ENCODE data around the gene ZPBP. TPM values are rescaled to one million over a fixed set of nuclear protein-coding genes. Genes with fewer than 3 reads are reported as not detected.
A peak's percentile ranks its signal among the peaks of the same experiment; 100 is the strongest.

ZPBP gene
- not detected for polyA plus RNA-seq

- H3K27ac Mint-ChIP-seq, result peak within 1 kb of the TSS in 2 of 3 donors; percentile 21 to 85
- no peaks in the 10 kb centered on the region for H3K9me3 Mint-ChIP-seq
- H3K36me3 Mint-ChIP-seq, result no peaks in the 10 kb centered on the region
- peaks cover 6 to 8% (median 6%) of the 10 kb centered on the region in 3 donors for H3K4me1 Mint-ChIP-seq
- no peaks in the 10 kb centered on the region for H3K27me3 Mint-ChIP-seq
- H3K4me3 Mint-ChIP-seq, result peak within 1 kb of the TSS; percentile 80 to 92 (median 89)
Observed at GRCh38 chr7:50092579-50093491, at the start of gene ZPBP. Gene ZPBP, minus strand, starts transcription at chr7:50093246. Its CDS starts 52 bp downstream, at chr7:50093194.

DNA sequence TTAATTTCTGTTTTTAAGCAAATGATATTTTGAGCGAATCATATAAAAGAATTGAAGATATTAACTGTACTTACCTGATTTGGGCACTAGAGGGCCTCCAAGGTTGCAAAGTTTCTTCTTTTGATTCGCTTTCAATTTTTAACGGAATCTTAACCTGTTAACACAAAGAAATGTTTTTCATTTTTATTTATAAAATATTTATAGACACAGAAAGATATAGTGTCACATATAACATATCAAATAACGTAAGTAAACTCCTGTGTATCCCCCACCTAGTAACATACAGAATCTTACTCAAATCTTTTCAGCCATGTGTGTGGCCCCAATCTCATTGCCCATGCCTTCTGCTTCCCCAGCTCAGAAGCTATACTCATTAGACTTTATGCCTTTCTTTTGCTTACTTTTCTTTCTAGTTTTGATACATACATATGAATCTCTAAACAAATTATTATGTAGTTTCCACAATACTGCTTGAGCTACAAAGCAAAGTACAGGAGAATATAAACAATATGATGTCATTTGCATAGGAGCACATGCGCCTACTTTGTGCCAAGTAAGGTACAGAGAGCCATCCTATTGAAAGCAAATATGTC lies 49.5 kb upstream of the ZPBP start:
- peak overlapping the region in 2 of 3 donors; percentile 23 to 59 for H3K27ac Mint-ChIP-seq
- no peaks in the 10 kb centered on the region for H3K27me3 Mint-ChIP-seq
- H3K9me3 Mint-ChIP-seq, result peaks cover 0 to 3% (median 3%) of the 10 kb centered on the region in 3 donors
- H3K36me3 Mint-ChIP-seq, result peaks cover 2% of the 10 kb centered on the region
- H3K4me1 Mint-ChIP-seq, result peaks cover 27 to 33% (median 31%) of the 10 kb centered on the region in 3 donors
- peak overlapping the region; percentile 8 to 87 (median 51) for H3K4me3 Mint-ChIP-seq

DNA sequence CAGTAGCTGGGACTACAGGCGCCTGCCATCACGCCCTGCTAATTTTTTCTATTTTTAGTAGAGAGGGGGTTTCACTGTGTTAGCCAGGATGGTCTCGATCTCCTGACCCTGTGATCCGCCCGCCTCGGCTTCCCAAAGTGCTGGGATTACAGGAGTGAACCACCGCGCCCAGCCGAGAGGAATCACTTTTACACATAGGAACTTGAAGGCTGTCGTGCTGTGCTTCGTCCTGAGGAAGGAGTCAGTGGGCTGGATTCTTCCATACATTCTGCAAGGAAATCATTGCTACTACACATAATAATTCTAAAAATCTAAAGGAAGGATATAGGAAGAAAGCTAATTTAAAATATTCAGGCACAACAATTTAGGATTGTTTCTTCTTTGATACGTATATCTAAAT lies 48.8 kb upstream of the ZPBP start:
- H3K9me3 Mint-ChIP-seq, result peaks cover 0 to 3% (median 3%) of the 10 kb centered on the region in 3 donors
- H3K27me3 Mint-ChIP-seq, result no peaks in the 10 kb centered on the region
- peaks cover 2% of the 10 kb centered on the region for H3K36me3 Mint-ChIP-seq
- H3K4me3 Mint-ChIP-seq, result peak overlapping the region in 1 of 4 donors; percentile 75
- H3K4me1 Mint-ChIP-seq, result peaks cover 25 to 27% (median 27%) of the 10 kb centered on the region in 3 donors
- no peak overlapping the region for H3K27ac Mint-ChIP-seq

- Mint-ChIP-seq H3K36me3 (peaks cover 2% of the 10 kb centered on the region), H3K9me3 (peaks cover 0 to 3% (median 3%) of the 10 kb centered on the region in 3 donors), H3K4me3 (no peak overlapping the region), H3K27ac (peak overlapping the region in 1 of 3 donors; percentile 34), H3K27me3 (no peaks in the 10 kb centered on the region), H3K4me1 (peaks cover 18 to 23% (median 20%) of the 10 kb centered on the region in 3 donors)
Observed at GRCh38 chr7:50141131-50141530, 48.1 kb upstream of the ZPBP start.

GRCh38 chr7:50140688-50141087 lies 47.6 kb upstream of the ZPBP start:
- Mint-ChIP-seq H3K27me3 (no peaks in the 10 kb centered on the region), H3K27ac (no peak overlapping the region), H3K36me3 (peaks cover 2% of the 10 kb centered on the region), H3K9me3 (peaks cover 0 to 3% (median 3%) of the 10 kb centered on the region in 3 donors), H3K4me3 (no peak overlapping the region), H3K4me1 (peaks cover 14 to 18% (median 15%) of the 10 kb centered on the region in 3 donors)

DNA sequence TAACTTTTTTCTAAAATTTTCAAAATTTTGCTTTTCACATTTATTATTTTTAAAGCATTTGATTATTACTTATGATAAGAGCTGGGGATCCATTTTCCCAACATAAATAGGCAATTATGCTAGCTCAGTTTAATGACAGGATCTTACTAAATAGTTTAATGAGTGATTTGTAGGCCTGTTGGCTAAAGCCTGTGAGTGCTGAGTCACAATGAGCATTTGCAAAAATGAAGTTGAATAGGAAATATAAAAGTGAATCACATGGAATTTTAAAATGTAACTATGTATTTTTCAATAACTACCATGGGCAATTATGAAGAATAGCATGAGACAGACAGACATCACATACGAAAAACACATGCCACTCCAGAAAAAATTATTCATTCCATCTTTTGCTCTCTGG lies 45.1 kb upstream of the ZPBP start:
- no peak overlapping the region for H3K4me3 Mint-ChIP-seq
- H3K27me3 Mint-ChIP-seq, result no peaks in the 10 kb centered on the region
- peaks cover 2% of the 10 kb centered on the region for H3K36me3 Mint-ChIP-seq
- peaks cover 7 to 13% (median 8%) of the 10 kb centered on the region in 3 donors for H3K4me1 Mint-ChIP-seq
- no peak overlapping the region for H3K27ac Mint-ChIP-seq
- peaks cover 0 to 3% (median 3%) of the 10 kb centered on the region in 3 donors for H3K9me3 Mint-ChIP-seq

DNA sequence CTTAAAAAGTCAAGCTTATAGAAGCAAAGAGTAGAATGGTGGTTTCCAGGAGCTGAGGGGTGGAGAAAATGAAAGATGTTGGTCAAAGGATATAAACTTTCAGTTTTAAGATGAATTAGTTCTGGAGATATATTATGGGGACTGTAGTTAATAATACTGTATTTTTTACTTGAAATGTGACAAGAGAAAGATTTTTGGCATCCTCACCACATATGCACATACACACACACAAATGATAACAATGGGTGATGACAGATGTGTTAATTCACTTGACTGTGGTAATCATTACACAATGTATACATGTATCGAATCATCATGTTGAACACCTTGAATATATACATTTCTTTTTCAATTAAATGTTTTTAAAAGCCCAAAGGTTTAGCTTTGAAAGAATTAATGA lies 32.7 kb upstream of the ZPBP start:
- Mint-ChIP-seq H3K4me1 (peaks cover 6 to 8% (median 6%) of the 10 kb centered on the region in 3 donors), H3K36me3 (no peaks in the 10 kb centered on the region), H3K27me3 (no peaks in the 10 kb centered on the region), H3K4me3 (no peak overlapping the region), H3K27ac (no peak overlapping the region), H3K9me3 (peaks cover 0 to 2% (median 0%) of the 10 kb centered on the region in 3 donors)

DNA sequence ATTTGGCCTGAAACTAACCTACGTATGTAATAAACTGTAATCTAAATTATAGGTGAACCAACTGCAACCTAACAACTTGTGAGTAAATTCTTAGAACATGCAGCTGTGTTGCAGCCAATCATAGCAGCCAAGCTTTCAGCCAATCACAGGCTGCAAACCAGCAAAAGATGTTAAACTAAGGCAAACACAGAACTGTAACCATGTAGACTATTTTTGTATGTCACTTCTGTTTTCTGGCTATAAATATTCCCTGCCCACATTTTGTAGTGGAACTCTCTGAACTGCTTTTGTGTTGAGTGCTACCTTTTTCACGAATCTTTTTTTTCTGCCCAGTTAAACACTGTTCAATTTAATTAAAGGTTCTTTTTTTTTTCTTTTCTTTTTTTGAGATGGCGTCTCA lies 28.2 kb upstream of the ZPBP start:
- Mint-ChIP-seq H3K9me3 (no peaks in the 10 kb centered on the region), H3K36me3 (no peaks in the 10 kb centered on the region), H3K4me1 (peaks cover 9 to 14% (median 11%) of the 10 kb centered on the region in 3 donors)

DNA sequence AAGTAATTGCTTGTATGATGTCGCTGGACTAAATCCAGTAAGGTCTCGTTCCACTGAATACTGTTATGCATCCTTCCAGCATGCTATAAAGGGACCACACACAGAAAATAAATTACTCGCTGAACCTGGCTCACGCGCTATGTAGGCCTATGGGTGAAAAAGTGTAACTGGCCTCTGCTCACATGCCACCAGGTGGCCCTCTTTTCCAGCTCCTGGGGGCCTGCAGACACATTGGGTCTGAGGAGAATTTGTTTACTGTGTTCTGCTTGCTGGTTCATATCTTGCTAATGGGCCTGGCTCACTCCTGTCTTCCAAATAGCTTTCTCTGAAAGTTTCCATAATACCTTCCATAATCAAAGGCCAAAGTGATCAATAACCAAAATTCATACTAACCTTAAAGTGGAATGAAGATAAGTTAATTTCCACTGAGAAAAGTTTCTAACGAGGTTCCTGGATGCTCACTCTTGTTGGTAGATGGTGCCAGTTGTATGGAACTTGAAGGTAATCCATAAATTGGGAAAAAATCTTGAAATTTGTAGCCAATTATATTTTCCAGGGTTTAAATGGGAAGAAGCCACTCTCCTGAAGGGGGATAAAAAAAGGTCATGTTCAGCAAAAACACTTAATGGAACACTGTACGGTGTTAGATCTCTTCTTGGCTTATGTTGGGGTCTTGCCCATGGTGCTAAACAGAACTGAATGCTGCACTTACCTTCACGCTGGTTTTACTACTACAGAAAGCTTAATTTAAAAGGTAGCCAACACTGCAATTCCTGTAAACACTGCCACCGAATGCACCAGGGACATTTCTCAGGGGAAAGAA lies 27.0 kb upstream of the ZPBP start:
- Mint-ChIP-seq H3K9me3 (no peaks in the 10 kb centered on the region), H3K36me3 (no peaks in the 10 kb centered on the region), H3K4me3 (no peak overlapping the region), H3K27ac (no peak overlapping the region), H3K4me1 (peaks cover 9 to 14% (median 12%) of the 10 kb centered on the region in 3 donors), H3K27me3 (peaks cover 1% of the 10 kb centered on the region)

More for the DNA sequence above, 28.2 kb upstream of the ZPBP start:
- H3K4me3 Mint-ChIP-seq, result peak overlapping the region in 1 of 4 donors; percentile 47
- no peak overlapping the region for H3K27ac Mint-ChIP-seq
- no peaks in the 10 kb centered on the region for H3K27me3 Mint-ChIP-seq

DNA sequence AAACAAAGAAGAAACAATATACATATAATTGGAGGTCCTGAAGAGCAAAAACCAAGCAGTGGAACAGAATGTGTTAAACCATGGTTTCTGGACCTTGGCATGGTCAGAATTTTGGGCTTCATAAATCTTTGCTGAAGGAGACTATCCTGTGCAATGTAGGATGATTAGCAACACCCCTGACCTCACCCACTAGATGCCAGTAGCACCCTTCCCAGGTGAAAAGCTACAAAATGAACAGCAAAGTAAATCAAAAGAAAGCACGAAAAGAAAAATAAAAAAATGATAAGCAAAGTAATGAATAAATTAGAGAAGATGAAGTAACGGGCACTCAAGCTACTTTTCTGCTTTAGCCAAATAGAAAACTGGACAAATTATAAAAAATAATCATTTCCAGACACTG lies 19.2 kb upstream of the ZPBP start:
- H3K27ac Mint-ChIP-seq, result no peak overlapping the region

DNA sequence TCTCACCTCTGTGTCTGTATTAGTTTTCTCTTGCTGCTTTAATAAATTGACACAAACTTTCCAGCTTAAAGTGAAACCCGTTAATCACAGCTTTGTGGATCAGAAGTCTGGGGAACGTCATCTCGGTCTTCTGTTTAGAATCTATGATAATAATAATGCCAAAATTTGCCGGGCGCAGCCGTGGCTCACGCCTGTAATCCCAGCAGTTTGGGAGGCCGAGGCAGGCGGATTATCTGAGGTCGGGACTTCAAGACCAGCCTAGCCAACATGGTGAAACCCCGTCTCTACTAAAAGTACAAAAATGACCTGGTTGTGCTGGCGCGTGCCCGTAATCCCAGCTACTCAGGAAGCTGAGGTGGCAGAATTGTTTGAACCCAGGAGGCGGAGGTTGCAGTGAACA lies 8.8 kb upstream of the ZPBP start:
- no peak overlapping the region for H3K4me3 Mint-ChIP-seq
- no peaks in the 10 kb centered on the region for H3K36me3 Mint-ChIP-seq
- H3K9me3 Mint-ChIP-seq, result no peaks in the 10 kb centered on the region
- no peaks in the 10 kb centered on the region for H3K4me1 Mint-ChIP-seq
- H3K27ac Mint-ChIP-seq, result no peak overlapping the region
- peaks cover 13% of the 10 kb centered on the region for H3K27me3 Mint-ChIP-seq

More for the DNA sequence above, 19.2 kb upstream of the ZPBP start:
- Mint-ChIP-seq H3K27me3 (peaks cover 12% of the 10 kb centered on the region), H3K4me3 (no peak overlapping the region), H3K4me1 (peaks cover 0 to 2% (median 0%) of the 10 kb centered on the region in 3 donors), H3K36me3 (no peaks in the 10 kb centered on the region), H3K9me3 (peaks cover 0 to 15% (median 0%) of the 10 kb centered on the region in 3 donors)

DNA sequence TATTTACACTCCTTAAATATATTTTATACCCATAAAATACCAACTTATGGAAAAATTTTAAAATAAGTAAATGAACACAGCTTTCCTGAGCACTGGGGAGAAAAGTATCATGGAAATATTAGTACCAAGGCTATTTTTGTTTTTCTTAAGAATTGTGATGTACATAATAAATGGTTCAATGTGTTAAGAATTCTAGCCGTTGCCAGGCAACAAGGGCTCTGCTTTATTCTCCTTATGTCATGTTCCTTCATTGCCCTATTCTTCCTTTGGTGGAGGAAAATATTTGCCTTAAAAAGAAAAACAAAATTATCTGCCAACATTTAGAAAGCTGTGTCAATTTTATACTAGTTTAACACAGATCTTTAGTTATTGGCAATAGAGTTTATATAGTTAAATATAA lies 2.6 kb upstream of the ZPBP start:
- no peak overlapping the region for H3K4me3 Mint-ChIP-seq
- no peak overlapping the region for H3K27ac Mint-ChIP-seq
- peaks cover 6 to 8% (median 6%) of the 10 kb centered on the region in 3 donors for H3K4me1 Mint-ChIP-seq
- peaks cover 4% of the 10 kb centered on the region for H3K27me3 Mint-ChIP-seq
- no peaks in the 10 kb centered on the region for H3K9me3 Mint-ChIP-seq
- H3K36me3 Mint-ChIP-seq, result no peaks in the 10 kb centered on the region

GRCh38 chr7:50088463-50089129 lies 4.5 kb downstream of the ZPBP start:
- Mint-ChIP-seq H3K4me3 (no peak overlapping the region), H3K4me1 (peaks cover 6 to 8% (median 6%) of the 10 kb centered on the region in 3 donors), H3K36me3 (no peaks in the 10 kb centered on the region), H3K27me3 (no peaks in the 10 kb centered on the region), H3K27ac (no peak overlapping the region), H3K9me3 (no peaks in the 10 kb centered on the region)

GRCh38 chr7:50085344-50085743 lies 7.7 kb downstream of the ZPBP start:
- Mint-ChIP-seq H3K4me3 (no peak overlapping the region), H3K9me3 (no peaks in the 10 kb centered on the region), H3K27me3 (peaks cover 5% of the 10 kb centered on the region), H3K4me1 (no peaks in the 10 kb centered on the region), H3K36me3 (no peaks in the 10 kb centered on the region), H3K27ac (no peak overlapping the region)

Measured in IgD-negative memory B cell (primary cell).